NCI-H2081 (cell line): ENCODE results near the gene HSD17B7.
A peak's percentile ranks its signal among the peaks of the same experiment; 100 is the strongest.
"Not testable (repeated sequence)": the region's sequence is repeated elsewhere in the genome, so short reads cannot be mapped to it uniquely, and the experiment has no call there.

Experiments used
- DNase-seq, 2 experiments: peaks; one replicate each; lab custom pipeline; 2025; lab: John Stamatoyannopoulos, UW

HSD17B7 gene

DNA sequence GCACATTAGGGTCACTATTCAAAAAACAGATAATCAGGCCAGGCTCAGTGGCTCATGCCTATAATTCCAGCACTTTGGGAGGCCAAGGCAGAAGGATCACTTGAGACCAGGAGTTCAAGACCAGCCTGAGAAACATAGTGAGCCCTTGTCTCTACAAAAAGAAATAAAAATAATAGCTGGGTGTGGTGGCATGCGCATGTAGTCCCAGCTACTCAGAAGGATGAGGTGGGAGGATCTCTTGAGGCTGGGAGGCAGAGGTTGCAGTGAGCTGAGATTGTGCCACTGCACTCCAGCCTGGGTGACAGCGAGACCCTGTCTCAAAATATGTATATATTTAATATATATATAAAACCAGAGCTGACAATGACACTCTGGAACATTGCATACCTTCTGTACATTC lies 21.9 kb downstream of the HSD17B7 start:
- not testable (repeated sequence) for DNase-seq

DNA sequence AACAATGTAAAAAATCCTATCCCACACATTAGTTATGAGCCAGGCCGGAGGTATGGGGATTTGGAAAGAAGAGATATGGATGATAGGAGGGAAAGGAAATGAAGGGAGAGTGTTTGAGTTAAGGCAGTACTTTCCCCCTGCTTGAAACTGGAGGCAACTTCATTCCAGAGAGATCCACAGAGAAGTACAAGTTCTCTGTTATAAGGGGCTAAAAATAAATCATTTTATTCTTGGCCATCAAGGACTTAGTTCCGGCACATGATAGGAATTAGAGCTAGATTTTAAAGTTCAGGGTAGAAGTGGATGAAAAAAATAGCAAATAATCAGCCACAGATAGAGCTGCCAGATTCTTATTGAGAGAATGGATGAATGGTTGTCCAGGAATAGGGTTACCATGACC lies 27.6 kb downstream of the HSD17B7 start:
- not testable (repeated sequence) for DNase-seq

DNA sequence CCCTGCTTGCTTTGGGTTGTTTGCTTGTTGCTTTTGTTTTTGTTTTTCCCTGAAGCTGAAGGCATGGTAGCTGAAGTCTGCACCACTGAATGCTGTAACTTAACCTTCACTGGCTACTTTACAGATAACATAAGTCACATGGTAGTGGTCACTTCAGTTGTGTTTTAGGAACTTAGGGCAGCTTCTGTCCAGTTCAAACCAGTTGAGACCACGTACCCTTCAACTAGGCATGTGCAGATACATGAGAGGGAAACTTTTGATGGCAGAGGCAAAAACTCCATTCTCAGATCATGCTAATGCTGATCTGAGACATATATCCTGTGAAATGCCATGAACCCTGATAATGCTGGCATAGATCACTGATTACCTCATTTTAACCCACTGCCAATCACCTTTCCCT lies 28.2 kb downstream of the HSD17B7 start:
- not testable (repeated sequence) for DNase-seq

DNA sequence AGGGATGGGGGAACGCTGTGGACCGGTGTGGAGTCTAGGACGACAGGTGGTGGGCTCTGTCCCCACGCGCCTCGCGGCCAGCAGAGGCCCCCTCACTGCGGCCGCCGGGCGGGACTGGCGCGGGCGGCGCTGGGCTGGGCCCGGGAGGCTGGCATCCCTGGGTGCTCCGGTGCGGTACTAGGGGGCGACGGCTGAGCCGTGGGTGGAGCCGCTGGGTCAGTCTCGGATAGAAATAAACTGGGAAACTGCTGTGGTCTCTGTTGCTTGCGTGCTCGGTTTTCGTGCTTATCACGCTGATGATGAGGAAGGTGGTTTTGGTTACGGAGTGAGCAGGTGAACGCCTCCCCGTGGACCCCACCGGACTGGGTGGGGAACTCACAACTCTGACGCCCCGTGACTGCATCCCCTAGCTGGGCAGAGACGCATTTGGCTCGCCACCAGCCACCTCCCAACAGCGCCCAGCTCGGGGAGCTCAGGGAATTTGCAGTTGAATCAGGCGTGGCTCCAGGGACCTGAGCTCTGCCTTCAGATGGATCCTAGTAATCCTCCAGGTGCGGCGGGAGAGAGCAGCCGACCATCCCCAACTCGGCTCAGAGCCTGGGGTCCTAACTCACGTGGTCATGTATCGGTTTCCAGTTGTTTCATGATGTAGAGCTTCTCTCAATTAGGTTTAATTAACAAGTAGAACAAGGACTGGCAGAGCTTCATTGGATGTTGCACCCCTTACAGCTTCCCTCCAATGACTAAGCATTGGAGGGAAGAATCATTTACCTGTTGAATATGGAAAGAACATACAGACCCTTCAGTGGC lies 32.1 kb downstream of the HSD17B7 start:
- DNase-seq, result peak; percentile 71 to 81

DNA sequence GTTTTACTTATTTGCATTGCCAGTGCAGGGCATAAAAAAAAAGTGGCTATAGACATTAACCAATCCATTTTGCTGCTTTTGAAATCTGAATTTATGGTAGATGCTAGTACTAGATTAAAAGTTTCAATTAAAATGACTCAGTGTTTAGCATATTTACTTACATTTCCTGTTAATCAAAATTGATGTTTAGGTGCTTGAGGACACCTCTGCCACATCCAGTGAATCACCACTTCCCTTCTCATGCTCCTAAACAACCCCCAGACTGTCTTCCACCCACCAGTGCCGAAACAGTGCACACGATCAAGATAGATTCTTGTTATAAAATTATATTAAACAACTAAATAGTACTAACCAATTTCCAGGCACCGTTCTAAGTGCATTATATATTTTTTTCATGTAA lies 32.7 kb downstream of the HSD17B7 start:
- DNase-seq, result no peak

DNA sequence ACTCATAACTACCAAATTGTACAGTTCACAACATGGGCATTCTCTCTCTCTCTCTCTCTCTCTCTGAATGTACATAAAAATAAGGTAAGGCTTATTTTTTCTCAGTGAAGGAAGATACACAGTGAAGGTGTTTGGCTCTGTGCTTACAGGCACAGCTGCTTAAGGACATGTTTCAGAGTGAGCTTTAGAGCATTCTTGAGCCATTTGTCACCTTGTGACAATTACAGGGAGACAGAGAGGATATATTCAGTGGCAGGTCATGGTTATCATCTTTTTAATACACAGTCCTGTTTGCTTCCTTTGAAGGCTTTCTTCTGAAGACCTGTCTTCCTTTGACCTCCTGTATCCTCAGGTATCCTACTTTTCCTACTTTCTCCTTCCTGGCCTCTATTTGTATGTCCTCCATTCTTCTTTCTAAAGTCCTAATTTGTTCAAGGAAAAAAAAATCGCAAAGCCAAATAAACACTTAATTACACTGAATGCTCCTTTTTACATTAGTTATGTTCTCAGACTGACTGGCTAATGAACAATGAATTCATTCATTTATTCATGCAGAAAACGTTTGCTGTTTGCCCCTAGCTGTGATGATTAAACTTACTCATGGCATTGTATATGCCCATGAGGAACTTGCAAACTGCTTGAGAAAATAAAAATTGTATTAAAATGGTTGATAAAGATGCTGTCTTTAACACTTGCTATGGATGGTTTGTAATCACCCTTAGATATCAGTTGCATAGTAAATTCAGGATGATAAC lies 33.4 kb downstream of the HSD17B7 start:
- no peak for DNase-seq

DNA sequence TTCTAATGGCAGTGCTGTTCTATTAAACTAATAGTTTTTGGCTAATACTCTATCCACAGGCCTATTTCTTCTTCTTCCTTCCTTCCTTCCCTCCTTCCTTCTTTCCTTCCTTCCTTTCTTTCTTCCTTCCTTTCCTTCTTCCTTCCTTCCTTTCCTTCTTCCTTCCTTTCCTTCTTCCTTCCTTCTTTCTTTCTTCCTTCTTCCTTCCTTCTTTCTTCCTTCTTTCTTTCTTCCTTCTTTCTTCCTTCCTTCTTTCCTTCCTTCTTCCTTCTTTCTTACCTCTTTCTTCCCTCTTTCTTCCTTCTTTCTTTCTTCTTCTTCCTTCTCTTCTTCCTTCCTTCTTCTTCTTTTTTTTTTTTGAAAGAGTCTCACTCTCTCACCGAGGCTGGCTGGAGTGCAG lies 38.8 kb downstream of the HSD17B7 start:
- DNase-seq, result no peak

DNA sequence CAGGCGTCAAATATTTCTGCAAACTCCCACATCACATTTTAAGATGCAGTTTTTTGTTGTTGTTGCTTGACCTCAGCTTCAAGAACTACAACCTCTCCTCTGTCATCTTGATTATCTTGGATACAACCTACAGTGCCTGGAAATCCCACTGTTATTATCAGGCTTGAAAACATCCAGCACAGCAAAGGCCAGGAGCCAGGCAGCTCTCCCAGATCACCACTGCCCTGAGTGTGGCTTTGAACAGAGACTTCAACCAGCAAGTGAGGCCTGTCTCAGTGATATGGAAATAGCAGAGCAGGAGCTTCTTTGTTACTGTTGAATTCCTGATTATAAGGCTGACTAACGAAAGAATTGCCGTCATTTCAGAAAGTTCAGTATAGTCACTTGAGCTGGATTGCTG lies 42.0 kb downstream of the HSD17B7 start:
- no peak for DNase-seq

DNA sequence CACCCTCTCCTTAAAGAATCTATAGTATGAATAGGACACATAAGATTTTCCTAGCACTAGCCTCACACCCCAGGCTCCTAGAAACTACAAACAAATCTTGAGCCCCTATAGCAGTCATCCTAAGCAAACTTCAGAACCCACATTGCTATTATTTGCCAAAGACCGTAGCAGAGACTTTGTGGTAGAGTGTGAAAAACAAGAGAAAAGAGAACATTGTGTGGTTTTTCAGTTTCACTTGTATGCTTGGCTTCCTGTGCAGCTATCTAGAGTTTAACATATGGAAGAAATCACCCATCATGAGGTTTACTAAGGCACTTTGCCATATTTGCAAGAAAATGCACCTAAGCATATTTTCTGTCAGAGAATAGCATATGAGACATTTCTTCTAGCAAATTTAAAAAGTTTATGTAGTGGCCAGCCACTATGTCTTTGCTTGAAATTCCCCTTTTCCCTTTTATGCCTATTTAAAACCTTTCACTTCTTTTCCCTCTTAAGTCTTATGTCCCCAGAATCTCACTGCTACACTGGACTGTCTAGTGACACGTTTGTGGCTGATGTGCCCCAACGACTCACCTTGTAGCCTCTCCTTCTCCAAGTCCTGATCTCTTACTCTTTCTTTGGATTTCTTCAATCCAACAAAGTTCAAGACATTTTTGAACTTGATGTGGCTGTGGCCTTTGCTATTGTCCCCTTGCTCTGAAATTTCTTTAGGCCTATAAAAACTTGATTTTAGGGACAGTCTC lies 44.8 kb downstream of the HSD17B7 start:
- DNase-seq, result no peak

DNA sequence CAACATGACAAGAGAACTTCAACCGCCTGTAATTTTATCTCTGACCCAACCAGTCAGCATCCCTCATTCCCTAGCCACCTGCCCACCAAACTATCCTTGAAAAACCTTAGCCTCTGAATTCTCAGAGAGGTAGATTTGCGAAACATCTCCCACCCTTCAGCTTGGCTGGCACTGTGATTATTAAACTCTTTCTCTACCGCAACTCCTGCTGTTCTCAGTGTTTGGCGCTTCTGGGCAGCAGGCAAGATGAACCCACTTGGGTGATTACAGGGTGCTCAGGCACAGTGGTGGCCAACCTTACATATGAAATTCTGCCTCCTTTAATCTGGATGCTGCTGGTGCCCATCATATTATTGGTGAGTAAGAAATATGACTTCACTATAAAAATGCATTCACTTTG lies 48.4 kb downstream of the HSD17B7 start:
- DNase-seq, result no peak

DNA sequence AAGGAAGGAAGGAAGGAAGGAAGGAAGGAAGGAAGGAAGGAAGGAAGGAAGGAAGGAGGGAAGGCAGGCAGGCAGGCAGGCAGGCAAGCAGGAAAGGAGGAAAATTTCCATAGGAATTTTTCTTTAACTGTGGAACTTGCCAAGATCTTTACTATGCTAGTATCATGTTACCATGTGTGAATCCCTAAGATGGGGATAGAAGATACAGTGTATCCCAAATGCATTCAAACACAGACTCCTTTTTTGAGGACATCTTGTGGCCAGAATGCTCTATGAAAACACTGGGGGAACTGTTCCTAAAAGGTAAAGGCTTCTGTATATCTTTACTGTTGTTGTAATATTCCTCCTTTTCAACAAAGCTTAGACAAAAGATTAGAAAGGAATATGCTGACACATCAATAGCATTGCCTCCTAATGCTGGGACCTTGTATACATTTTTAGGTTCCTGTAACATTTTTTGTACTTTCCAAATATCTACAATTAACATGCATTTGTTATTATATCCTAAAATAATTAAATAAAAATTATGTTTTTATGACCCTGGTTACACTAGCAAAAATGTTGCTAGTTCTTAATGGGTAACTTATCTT lies 49.8 kb downstream of the HSD17B7 start:
- no peak for DNase-seq

DNA sequence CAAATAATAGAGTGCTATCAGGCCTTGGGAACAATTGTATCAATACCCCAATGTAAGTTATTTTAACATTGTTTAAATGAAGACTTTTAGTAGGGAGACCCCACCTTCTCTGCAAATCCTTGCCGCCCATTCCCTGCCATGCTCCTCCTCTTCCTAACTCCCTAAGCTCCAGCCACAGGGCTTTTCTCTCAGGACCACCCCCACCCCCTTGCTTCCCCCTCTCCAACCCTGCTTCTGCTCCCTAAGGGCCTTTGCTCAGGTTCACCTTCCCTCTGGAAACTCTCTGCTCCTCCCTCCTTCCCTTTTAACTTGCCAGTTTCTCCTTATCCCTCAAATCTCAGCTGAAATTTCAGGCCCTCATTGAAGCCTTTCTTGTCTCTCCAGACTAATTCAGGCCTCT lies 53.7 kb downstream of the HSD17B7 start:
- no peak for DNase-seq

DNA sequence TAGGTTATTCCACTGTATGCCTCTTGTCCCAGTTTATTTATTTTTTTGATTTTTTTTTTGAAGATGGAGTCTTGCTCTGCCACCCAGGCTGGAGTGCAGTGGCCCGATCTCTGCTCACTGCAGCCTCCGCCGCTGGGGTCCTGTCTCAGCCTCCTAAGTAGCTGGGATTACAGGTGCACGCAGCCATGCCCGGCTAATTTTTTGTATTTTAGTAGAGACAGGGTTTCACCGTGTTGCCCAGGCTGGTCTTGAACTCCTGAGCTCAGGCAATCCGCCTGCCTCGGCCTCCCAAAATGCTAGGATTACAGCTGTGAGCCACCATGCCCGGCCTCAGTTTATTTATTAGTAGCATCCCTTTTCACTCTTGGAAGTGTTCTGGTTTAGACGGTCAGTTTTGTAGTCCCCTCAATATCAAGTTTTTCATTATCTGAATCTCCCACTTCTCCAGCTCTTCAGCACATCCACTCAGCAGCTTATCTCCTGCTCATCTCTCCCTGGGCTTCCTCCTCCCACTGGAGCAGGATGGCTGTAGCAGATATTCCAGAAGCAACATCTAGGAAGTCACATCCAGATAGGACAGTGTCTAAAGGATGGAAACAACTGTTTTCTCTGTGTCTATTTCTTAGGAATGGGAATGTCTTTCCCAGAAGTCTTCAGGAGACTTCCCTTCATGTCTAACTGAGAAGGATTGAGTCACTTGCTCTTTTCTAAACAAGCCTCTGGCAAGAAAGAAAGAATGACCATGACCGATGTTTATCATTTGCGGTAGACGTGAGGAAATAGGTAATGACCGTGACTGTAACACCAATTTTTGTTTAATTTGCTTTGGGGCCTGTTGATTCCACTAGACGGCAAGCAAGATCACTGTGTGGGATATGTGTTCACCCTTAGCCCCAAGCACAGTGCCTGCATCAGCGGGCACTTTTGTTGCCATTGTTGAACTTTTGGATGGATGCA lies 56.0 kb downstream of the HSD17B7 start:
- DNase-seq, result no peak

DNA sequence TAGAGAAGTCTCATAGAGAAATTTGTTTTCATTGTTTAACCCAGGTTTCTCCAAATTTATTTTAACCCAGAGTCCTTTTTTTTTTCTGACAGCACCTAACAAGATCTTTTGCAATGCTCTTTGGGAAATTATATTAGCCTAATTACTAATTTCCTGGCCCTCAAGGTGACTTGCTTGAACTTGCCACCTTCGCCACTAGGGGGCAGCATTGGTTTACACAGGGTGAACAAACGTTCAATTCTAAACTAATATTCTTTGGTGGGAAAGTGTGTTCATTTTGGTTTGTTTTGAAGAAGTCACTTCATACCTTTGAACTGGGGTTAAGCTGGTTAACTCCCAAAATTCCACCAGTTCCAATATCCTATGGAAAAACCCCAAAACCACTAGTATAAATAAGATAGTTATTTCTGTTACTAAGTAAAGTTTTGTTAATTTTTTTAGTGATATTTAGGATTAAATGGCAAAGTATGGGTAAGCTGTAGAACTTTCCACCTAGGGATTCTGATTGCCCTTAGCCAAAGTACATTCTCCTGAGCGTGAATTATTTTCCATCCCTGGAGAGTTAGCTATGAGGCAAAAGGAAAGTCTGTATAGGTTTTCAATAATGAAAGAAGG lies 57.4 kb downstream of the HSD17B7 start:
- DNase-seq, result peak; percentile 81

DNA sequence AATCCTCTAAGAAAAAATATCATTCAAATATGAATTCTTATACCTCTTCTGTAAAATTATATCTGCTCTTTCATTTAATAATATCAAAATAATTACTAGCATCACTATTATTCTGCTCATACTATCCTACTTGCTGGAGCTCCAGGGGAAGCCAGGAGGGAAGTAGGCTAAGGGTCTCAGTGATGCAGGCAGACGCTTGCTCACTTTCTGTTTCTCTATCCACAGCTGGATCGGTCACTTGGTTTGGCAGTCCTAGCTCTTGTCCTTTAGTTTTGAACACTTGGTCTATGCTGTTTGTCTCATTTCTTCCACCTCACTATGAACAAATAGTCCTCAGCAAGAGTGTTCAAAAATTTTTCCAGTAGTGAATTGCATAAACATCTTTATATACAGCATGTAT lies 59.2 kb downstream of the HSD17B7 start:
- DNase-seq, result no peak

DNA sequence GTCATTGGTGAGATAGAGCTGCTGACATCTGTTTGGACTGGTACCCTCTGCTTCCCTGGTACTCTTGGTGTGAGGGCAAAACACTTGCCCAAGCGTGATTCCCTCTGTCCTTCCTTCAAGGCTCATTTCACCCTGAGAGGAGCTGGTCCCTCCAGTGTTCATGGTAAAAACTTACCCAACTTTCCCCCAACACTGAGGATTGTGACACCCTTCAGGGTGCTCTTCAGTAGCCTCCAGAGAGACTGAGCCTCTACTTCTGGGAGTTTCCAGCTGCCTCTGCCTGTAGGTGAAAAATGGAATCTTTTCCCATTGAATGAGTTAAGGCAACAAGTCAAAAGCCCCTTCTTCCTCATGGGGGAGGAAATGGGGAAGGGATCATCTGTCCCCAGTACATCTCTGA lies 60.8 kb downstream of the HSD17B7 start:
- no peak for DNase-seq

DNA sequence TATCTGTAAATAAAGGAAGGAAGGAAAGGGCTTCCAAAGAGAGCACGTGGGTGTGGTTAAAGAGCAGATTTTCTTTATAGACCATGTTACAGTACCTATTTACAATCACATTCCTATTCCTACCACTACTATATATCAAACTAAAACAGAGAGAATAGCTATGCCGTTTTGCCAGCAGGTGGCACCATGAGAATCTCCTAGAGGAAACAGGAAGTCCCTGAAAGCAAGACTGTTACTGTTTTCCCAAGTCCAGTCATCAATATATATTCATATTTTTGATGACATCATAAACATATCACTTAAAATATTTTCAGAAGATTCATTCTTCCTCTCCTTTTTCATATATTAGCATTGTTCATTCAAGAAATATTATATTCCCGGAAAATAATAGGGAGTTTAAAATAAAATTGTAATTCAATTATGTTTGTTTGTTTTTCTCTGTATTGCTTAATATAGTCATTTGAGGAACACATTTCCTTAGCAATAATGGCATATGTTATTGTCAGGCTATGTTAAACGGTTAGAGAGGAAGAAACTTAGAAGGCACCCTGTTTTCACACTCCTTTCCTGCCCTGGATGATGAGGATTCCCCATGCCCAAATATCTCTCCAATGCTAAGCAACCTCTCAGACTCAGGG lies 63.9 kb downstream of the HSD17B7 start:
- peak; percentile 77 to 86 for DNase-seq

DNA sequence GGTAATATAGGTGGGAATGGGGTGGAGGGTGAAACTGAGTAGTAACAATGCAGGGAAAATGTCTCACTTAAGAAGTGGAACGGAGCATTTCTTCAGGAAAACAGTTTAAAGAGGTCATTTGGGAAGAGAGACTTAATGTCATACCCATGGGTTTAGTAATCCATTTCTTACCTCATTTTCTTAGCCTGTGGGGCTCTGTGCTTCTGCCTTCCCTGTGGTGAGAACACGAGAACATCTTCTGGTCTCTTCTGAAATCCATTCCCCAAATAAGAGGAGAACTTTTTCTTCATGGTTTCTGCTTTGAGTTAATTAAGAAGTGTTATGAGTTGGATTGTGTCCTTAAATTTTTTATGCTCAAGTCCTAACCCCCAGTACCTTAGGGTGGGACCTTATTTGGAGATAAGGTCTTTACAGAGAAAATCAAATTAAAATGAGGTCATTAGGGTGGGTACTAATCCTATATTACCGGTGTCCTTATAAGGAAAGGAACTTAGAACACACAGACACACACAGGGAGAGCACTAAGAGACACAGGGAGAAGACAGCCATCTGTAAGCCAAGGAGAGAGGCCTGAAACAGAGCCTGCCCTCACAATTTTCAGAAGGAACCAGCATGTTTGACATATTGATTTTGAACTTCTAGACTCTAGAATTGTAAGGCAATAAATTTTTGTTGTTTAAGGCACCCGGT lies 65.1 kb downstream of the HSD17B7 start:
- DNase-seq, result no peak

DNA sequence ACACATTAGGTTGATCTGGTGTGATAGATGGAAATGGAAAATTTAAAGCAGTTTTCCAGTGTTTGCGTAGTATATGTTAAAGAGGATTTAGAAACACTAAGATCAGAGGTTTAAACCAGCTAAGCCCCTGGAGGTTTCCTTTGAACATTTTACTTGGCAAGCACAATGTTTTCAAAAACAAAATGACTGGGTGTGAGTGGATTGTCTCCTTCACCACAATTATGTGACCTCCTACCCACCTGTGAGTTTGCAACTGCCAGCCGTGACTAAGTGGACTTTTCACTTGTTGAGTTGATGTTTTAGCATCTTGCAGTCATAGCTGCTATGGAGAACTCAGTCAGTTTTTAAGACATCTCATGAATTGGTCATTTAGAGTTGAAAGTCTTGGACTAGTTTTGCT lies 65.8 kb downstream of the HSD17B7 start:
- DNase-seq, result no peak

DNA sequence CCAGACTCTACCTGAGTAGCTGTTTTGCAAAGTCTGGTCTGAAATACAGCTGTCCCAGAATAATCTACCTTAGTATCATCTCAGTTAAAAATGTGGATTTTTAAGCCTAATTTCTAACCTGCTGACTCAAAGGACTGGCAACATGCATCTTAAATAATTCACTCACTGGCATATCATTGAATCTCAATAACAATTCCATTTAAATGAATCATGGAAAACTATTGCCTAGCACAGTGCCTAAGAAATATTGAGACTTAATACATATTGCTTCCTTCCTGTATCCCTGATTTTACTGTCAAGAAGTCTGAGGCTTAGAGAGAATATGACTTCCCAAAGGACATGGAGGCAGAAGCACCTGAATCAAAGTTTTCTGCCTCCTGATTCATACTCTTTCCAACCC lies 67.3 kb downstream of the HSD17B7 start:
- DNase-seq, result no peak
